ENCODE results near the gene RAB3B. TPM values are rescaled to one million over a fixed set of nuclear protein-coding genes. Genes with fewer than 3 reads are reported as not detected.
"Not testable (repeated sequence)": the region's sequence is repeated elsewhere in the genome, so short reads cannot be mapped to it uniquely, and the experiment has no call there.

Gene RAB3B
- total RNA-seq, 1 donor from 2014 or later: not detected

- Histone ChIP-seq H3K4me1 (no peaks in the 10 kb centered on the region), H3K27ac (replicated peaks) (no peak overlapping the region), H3K27me3 (ENCODE audit: low read depth) (peaks cover 94% of the 10 kb centered on the region), H3K4me3 (no peak overlapping the region), H3K9me3 (replicated peaks) (no peaks in the 10 kb centered on the region), H3K36me3 (no peaks in the 10 kb centered on the region)
- intact Hi-C loops (cut with micrococcal nuclease): no loop called here
- no peak for DNase-seq
- TF ChIP-seq, protein P1, sequence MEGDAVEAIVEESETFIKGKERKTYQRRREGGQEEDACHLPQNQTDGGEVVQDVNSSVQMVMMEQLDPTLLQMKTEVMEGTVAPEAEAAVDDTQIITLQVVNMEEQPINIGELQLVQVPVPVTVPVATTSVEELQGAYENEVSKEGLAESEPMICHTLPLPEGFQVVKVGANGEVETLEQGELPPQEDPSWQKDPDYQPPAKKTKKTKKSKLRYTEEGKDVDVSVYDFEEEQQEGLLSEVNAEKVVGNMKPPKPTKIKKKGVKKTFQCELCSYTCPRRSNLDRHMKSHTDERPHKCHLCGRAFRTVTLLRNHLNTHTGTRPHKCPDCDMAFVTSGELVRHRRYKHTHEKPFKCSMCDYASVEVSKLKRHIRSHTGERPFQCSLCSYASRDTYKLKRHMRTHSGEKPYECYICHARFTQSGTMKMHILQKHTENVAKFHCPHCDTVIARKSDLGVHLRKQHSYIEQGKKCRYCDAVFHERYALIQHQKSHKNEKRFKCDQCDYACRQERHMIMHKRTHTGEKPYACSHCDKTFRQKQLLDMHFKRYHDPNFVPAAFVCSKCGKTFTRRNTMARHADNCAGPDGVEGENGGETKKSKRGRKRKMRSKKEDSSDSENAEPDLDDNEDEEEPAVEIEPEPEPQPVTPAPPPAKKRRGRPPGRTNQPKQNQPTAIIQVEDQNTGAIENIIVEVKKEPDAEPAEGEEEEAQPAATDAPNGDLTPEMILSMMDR (IDR thresholded peaks at IDR 0.05; ENCODE audit: borderline replicate concordance): no peak
Measured at GRCh38 chr1:51902456-51902855, 88.0 kb downstream of the RAB3B start.

DNA sequence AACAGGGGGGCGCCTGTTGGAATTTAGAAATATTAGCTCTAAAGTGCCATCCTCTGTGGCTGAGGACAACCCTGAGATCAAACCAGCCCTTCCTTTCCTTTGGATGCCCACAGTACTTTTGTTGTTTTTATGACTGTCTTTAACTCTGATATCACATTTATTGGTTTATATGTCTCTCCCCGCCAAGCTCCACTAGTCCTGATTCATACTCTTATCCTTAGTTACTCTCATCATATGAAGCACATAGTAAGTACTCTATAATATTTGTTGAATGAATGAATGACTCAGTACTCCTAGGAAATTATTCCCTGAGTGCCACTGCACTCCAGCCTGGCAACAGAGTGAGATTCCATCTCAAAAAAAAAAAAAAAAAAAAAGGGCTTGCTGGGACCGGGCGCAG lies 89.3 kb downstream of the RAB3B start:
- intact Hi-C loops (cut with micrococcal nuclease): no loop called here
- no peaks in the 10 kb centered on the region for H3K9me3 ChIP-seq (replicated peaks)
- H3K4me3 ChIP-seq: no peak overlapping the region
- H3K36me3 ChIP-seq: no peaks in the 10 kb centered on the region
- H3K27me3 ChIP-seq (ENCODE audit: low read depth): peaks cover 97% of the 10 kb centered on the region
- TF ChIP-seq, protein P1 (IDR thresholded peaks at IDR 0.05; ENCODE audit: borderline replicate concordance): no peak
- H3K27ac ChIP-seq (replicated peaks): no peak overlapping the region
- DNase-seq: no peak
- no peaks in the 10 kb centered on the region for H3K4me1 ChIP-seq

DNA sequence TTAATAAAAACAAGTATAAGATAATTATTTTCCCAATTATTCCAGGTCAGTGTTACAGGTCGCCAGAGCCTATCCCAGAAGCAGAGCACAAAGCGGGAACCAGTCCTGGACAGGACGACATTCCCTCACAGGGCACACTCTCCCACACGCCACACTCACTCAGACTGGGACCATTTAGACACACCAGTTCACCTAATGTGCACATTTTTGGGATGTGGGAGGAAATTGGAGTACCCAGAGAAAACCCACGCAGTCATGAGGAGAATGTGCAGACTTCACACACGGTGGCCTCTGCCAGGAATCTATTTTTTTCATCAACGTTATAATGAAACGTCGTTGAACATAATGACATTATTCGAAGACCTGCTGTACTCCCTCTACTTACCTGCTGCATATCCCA lies 91.5 kb downstream of the RAB3B start:
- intact Hi-C loops (cut with micrococcal nuclease): loop anchor here (5.0 kb wide), 1 partner anchor 103 kb away; no protein-coding TSS in a partner anchor
- Histone ChIP-seq H3K36me3 (no peaks in the 10 kb centered on the region), H3K27ac (replicated peaks) (no peak overlapping the region), H3K9me3 (replicated peaks) (no peaks in the 10 kb centered on the region), H3K4me1 (no peaks in the 10 kb centered on the region), H3K4me3 (no peak overlapping the region), H3K27me3 (ENCODE audit: low read depth) (peaks cover 97% of the 10 kb centered on the region)
- TF ChIP-seq, protein P1 (IDR thresholded peaks at IDR 0.05; ENCODE audit: borderline replicate concordance): no peak
- no peak for DNase-seq

GRCh38 chr1:51898090-51898734 lies 92.3 kb downstream of the RAB3B start:
- Histone ChIP-seq H3K36me3 (no peaks in the 10 kb centered on the region), H3K9me3 (replicated peaks) (peaks cover 4% of the 10 kb centered on the region), H3K27me3 (ENCODE audit: low read depth) (peaks cover 99% of the 10 kb centered on the region), H3K4me3 (no peak overlapping the region), H3K4me1 (no peaks in the 10 kb centered on the region), H3K27ac (replicated peaks) (no peak overlapping the region)
- TF ChIP-seq, protein P1 (IDR thresholded peaks at IDR 0.05; ENCODE audit: borderline replicate concordance): no peak
- DNase-seq: no peak
- intact Hi-C loops (cut with micrococcal nuclease): loop anchor here (5.0 kb wide), 1 partner anchor 104 kb away; no protein-coding TSS in a partner anchor

GRCh38 chr1:51897699-51898031 lies 92.8 kb downstream of the RAB3B start:
- H3K4me1 ChIP-seq: no peaks in the 10 kb centered on the region
- H3K4me3 ChIP-seq: no peak overlapping the region
- TF ChIP-seq, protein P1 (IDR thresholded peaks at IDR 0.05; ENCODE audit: borderline replicate concordance): no peak
- peaks cover 100% of the 10 kb centered on the region for H3K27me3 ChIP-seq (ENCODE audit: low read depth)
- H3K9me3 ChIP-seq (replicated peaks): peaks cover 4% of the 10 kb centered on the region
- no peaks in the 10 kb centered on the region for H3K36me3 ChIP-seq
- no peak overlapping the region for H3K27ac ChIP-seq (replicated peaks)
- DNase-seq: no peak
- intact Hi-C loops (cut with micrococcal nuclease): loop anchor here (5.0 kb wide), 1 partner anchor 105 kb away; no protein-coding TSS in a partner anchor

DNA sequence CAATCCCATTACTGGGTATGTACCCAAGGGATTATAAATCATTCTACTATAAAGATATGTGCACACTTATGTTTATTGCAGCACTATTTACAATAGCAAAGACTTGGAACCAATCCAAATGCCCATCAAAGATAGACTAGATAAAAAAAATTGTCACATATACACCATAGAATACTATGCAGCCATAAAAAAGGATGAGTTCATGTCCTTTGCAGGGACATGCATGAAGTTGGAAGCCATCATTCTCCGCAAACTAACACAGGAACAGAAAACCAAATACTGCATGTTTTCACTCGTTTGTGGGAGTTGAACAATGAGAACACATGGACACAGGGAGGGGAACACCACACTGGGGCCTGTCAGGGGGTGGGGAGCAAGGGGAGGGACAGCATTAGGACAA lies 95.8 kb downstream of the RAB3B start:
- peaks cover 100% of the 10 kb centered on the region for H3K27me3 ChIP-seq (ENCODE audit: low read depth)
- H3K27ac ChIP-seq (replicated peaks); H3K4me3 ChIP-seq; DNase-seq; H3K4me1 ChIP-seq; H3K36me3 ChIP-seq; H3K9me3 ChIP-seq (replicated peaks): not testable (repeated sequence)
- intact Hi-C loops (cut with micrococcal nuclease): loop anchor here (5.0 kb wide), 1 partner anchor 108 kb away; no protein-coding TSS in a partner anchor

Data from left ventricle myocardium inferior (tissue), 1 donor.